OCI-M2 (cell line): ENCODE measurements around the gene IREB2.
A peak's percentile ranks its signal among the peaks of the same experiment; 100 is the strongest.

Experiments
- DNase-seq: peaks from one replicate; lab custom pipeline; 2025; ENCODE audit not compliant: unreplicated experiment; lab: John Stamatoyannopoulos, UW

Gene IREB2

GRCh38 chr15:78540141-78540870 is 102.3 kb downstream of the IREB2 start, which contains the start of gene PSMA4:
TSS of gene PSMA4 (plus strand) at chr15:78540444. CDS start at chr15:78541928, 1,484 bp downstream.
- DNase-seq = peak; percentile 17

GRCh38 chr15:78540871-78541743 is 103.1 kb downstream of the IREB2 start:
- DNase-seq = no peak

GRCh38 chr15:78541744-78542034 is 103.7 kb downstream of the IREB2 start:
- no peak for DNase-seq

GRCh38 chr15:78542647-78543046 is 104.6 kb downstream of the IREB2 start:
- DNase-seq = no peak

GRCh38 chr15:78550194-78550593 is 112.2 kb downstream of the IREB2 start:
- DNase-seq = no peak

GRCh38 chr15:78550815-78551214 is 112.8 kb downstream of the IREB2 start:
- no peak for DNase-seq
